GM18508 (cell line): ENCODE data around the gene RPS21.

Experiments
- ATAC-seq: cut with Tn5 transposase; IDR thresholded peaks from one replicate; pipeline ENCODE4 v1.9.1; 2021; ENCODE audit warnings: moderate number of reproducible peaks; ENCODE audit not compliant: insufficient read depth, unreplicated experiment

Gene RPS21

GRCh38 chr20:62353289-62354030 is 33.4 kb upstream of the RPS21 start:
- ATAC-seq, result no peak

GRCh38 chr20:62354031-62354808 is 32.7 kb upstream of the RPS21 start:
- ATAC-seq, result no peak

- no peak for ATAC-seq
These were observed 32.0 kb upstream of the RPS21 start for GRCh38 chr20:62354811-62355341.

- no peak for ATAC-seq
These were observed 31.4 kb upstream of the RPS21 start for GRCh38 chr20:62355516-62355877.

GRCh38 chr20:62355878-62356588 is 30.9 kb upstream of the RPS21 start:
- ATAC-seq, result no peak

GRCh38 chr20:62356589-62357186 is 30.2 kb upstream of the RPS21 start:
- ATAC-seq, result no peak

GRCh38 chr20:62357187-62357667 is 29.7 kb upstream of the RPS21 start:
- ATAC-seq, result no peak

GRCh38 chr20:62357681-62358080 is 29.2 kb upstream of the RPS21 start:
- no peak for ATAC-seq

GRCh38 chr20:62358171-62359042 is 28.5 kb upstream of the RPS21 start:
- no peak for ATAC-seq

GRCh38 chr20:62359043-62359490 is 27.8 kb upstream of the RPS21 start:
- no peak for ATAC-seq

GRCh38 chr20:62359491-62360121 is 27.3 kb upstream of the RPS21 start:
- ATAC-seq, result no peak

GRCh38 chr20:62360854-62361798 is 25.8 kb upstream of the RPS21 start:
- no peak for ATAC-seq

GRCh38 chr20:62361799-62362589 is 24.9 kb upstream of the RPS21 start:
- ATAC-seq, result no peak

GRCh38 chr20:62362590-62362940 is 24.3 kb upstream of the RPS21 start:
- no peak for ATAC-seq

- ATAC-seq, result no peak
These were observed 23.6 kb upstream of the RPS21 start for GRCh38 chr20:62362991-62363919.
